Erythroblast (primary cell): Measurements from ENCODE around the gene MLANA.

Source experiments
- DNase-seq, 2 experiments: peaks; one replicate each; lab custom pipeline; 2025; lab: John Stamatoyannopoulos, UW
- GATA1 ChIP-seq: IDR thresholded peaks from 2 replicates; pipeline ENCODE4 v1.6.1; 2011; ENCODE audit warnings: low read depth, mild to moderate bottlenecking, control low read depth, low read length, moderate library complexity
- POLR2A ChIP-seq: IDR thresholded peaks from 2 replicates; pipeline ENCODE4 v1.6.1; 2011; ENCODE audit warnings: mild to moderate bottlenecking, low read length

Gene MLANA

GRCh38 chr9:5890641-5891040 lies at the start of gene MLANA:
TSS of gene MLANA (plus strand) at chr9:5890889. CDS start at chr9:5892475, 1,586 bp downstream.
- TF ChIP-seq GATA1 (no peak), POLR2A (no peak)
- no peak for DNase-seq

GRCh38 chr9:5841771-5842573 lies 48.7 kb upstream of the MLANA start:
- TF ChIP-seq POLR2A (no peak), GATA1 (no peak)

GRCh38 chr9:5842929-5843793 lies 47.5 kb upstream of the MLANA start:
- DNase-seq: no peak
- TF ChIP-seq POLR2A (no peak), GATA1 (no peak)

More at GRCh38 chr9:5841771-5842573, 48.7 kb upstream of the MLANA start:
- DNase-seq: peak; percentile 18 to 26

- DNase-seq: no peak
- TF ChIP-seq POLR2A: no peak
- no peak for TF ChIP-seq GATA1
Observed at GRCh38 chr9:5843794-5844471, 46.8 kb upstream of the MLANA start.

- no peak for DNase-seq
- no peak for TF ChIP-seq POLR2A
- no peak for TF ChIP-seq GATA1
Observed at GRCh38 chr9:5845157-5845531, 45.5 kb upstream of the MLANA start.

GRCh38 chr9:5846096-5846495 lies 44.6 kb upstream of the MLANA start:
- DNase-seq: no peak
- TF ChIP-seq GATA1 (no peak), POLR2A (no peak)

GRCh38 chr9:5846501-5846921 lies 44.2 kb upstream of the MLANA start:
- TF ChIP-seq POLR2A: no peak
- TF ChIP-seq GATA1: no peak
- DNase-seq: no peak

GRCh38 chr9:5848372-5848882 lies 42.3 kb upstream of the MLANA start:
- TF ChIP-seq GATA1 (no peak), POLR2A (no peak)
- DNase-seq: no peak

- DNase-seq: no peak
- TF ChIP-seq GATA1 (no peak), POLR2A (no peak)
Observed at GRCh38 chr9:5850724-5851122, 40.0 kb upstream of the MLANA start.

- TF ChIP-seq GATA1: no peak
- no peak for TF ChIP-seq POLR2A
- peak; percentile 21 to 33 for DNase-seq
Observed at GRCh38 chr9:5851445-5851844, 39.2 kb upstream of the MLANA start.

GRCh38 chr9:5852987-5853386 lies 37.7 kb upstream of the MLANA start:
- TF ChIP-seq GATA1 (no peak), POLR2A (no peak)
- no peak for DNase-seq

- TF ChIP-seq GATA1: no peak
- no peak for TF ChIP-seq POLR2A
- no peak for DNase-seq
Observed at GRCh38 chr9:5853617-5854016, 37.1 kb upstream of the MLANA start.

- TF ChIP-seq POLR2A: no peak
- TF ChIP-seq GATA1: no peak
- no peak for DNase-seq
Observed at GRCh38 chr9:5854063-5854790, 36.5 kb upstream of the MLANA start.
